Activated CD4-positive, CD25-positive, alpha-beta regulatory T cell treated with anti-CD3 and anti-CD28 coated beads, Interleukin-2, amount 50 U/mL, for 72 hours (primary cell): ENCODE measurements around the gene THOC2.

Source experiments
- DNase-seq: peaks from one replicate; pipeline ENCODE4 v3.0.0; 2021

The THOC2 gene

DNA sequence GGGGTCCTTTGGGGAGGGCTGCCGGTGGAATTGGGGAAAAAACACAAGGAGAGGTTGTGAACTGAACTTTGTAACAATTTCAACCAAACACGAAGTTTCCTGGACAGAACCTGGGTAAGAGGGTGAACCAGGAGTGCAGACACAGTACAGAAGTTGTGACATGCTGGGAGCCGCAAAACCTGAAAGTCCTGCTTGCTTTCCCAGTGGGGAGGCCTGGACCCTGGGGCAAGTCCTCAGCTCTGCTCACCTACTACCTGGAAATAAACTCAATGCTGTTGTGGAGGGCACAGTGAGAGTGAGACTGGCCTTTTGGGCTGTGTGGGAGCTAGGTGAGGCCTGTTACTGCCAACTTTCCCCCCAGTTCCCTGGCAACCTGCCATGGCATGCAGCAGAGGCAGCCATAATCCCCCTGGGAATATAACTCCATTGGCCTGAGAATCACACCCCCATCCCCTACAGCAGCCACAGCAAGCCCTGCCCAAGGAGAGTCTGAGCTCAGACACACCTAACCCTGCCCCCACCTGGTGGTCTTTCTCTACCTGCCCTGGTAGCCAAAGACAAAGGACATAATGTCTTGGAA, 162.8 kb downstream of the THOC2 start:
- DNase-seq: no peak

DNA sequence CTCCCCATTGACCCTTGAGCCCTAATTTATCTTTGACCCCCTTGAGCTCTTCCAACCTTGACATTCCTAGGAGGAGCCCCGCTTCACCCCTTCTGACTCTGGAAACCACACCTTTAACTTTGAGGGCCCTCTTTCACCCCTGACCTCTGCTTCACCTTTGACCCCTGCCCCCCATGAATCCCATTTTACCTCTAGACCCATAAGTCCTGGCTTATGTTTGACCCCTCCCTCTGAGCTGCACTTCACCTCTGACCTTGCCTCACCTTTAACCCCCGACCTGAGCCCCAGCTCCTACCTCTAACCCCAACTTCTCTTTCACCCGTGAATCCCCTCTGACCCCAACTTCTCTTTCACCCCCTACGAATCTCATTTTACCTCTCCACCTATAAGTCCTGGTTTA, 169.7 kb downstream of the THOC2 start:
- DNase-seq: no peak

DNA sequence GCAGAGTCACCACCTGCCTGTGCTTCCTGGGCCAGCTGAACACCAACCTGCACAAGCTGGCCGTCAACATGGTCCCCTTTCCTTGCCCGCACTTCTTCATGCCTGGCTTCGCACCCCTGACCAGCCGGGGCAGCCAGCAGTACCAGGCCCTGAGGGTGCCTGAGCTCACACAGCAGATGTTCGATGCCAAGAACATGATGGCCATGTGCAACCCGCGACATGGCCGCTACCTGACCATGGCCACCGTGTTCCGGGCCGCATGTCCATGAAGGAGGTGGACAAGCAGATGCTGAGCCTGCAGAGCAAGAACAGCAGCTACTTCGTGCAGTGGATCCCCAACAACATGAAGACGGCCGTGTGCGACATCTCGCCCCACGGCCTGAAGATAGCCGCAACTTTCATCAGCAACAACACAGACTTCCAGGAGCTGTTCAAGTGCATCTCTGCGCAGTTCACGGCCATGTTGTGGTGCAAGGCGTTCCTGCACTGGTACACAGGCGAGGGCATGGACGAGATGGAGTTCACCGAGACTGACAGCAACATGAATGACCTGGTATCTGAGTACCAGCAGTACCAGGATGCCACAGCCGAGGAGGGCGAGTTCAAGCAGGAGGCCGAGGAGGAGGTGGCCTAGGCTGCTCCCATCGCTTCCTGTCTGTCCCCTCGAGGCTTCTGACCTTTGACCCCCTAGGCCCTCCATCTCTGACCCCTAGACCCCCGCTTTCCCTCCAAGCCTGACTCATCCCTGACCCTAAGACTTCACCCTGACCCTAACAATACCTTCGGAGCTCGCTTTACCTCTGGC, 170.3 kb downstream of the THOC2 start:
- DNase-seq: no peak

DNA sequence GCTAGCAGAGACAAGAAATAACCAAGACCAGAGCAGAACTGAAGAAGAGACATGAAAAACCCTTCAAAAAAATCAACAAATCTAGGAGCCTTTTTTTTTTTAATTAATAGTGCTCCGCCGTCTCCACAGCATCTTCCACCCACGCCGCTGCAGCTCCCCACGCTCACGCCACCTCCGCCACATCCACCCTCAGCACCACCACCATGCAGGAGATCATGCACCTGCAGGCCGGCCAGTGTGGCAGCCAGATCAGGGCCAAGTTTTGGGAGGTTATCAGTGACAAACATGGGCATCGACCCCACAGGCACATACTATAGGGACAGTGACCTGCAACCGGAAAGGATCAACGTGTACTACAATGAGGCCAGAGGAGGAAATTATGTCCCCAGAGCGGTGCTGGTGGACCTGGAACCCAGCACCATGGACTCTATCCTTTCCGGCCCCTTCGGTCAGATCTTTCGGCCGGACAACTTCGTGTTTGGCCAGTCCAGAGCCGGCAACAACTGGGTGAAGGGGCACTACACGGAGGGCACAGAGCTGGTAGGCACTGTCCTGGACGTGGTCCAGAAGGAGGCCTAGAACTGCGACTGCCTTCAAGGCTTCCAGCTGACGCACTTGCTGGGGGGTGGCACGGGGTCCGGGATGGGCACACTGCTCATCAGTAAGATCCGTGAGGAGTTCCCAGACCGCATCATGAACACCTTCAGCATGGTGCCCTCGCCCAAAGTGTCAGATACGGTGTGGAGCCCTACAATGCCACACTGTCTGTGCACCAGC, 171.2 kb downstream of the THOC2 start:
- no peak for DNase-seq

DNA sequence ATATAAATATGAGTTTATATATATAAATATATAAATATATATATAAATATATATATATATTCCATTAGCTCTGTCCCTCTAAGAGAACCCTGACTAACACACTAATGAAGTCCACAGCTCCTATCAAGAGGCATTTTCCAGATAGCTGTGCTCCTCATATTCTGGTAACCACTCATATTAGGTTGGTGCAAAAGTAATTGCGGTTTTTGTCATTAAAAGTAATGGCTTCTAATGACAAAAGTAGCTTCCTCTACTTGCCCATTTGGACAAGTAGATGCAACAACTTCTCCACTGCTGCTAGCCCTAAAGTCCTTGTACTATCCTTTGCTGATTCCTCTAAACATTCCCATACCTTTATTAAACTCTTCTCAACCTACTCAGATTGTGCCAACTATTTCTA, 182.0 kb downstream of the THOC2 start:
- DNase-seq: no peak
